ENCODE measurements around the gene IPO5.

Gene IPO5

DNA sequence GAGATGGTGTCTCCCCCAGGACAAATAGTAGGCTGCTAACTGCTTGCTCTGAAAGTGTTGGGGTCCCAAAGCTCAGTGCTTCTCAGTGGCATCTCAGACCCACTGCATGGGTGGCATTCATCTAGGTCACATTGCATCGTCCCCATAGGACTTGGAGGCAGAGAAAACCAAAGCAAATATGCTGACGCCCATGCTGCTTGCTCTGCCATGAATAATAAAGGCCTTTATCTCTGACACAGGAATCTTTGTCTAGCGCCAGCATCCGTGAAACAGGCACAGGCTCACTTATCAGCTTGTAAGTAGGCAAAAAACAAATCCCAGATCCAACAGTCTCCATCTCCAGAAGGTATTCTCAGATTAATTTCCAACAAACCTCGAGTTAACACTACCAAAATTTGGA lies 18.9 kb upstream of the IPO5 start:
- no peak overlapping the region for H3K27ac ChIP-seq (ENCODE audit: low read depth, low read length, poor library complexity, severe bottlenecking)
- no peaks in the 10 kb centered on the region for H3K4me1 ChIP-seq (ENCODE audit: insufficient read depth, low read length, severe bottlenecking)
- no peak overlapping the region for H2AFZ ChIP-seq (ENCODE audit: low read length)
- no peaks in the 10 kb centered on the region for H3K36me3 ChIP-seq (ENCODE audit: insufficient read depth, low read length)
- no peaks in the 10 kb centered on the region for H4K20me1 ChIP-seq (ENCODE audit: insufficient read depth, low read length)
- H3K9ac ChIP-seq (ENCODE audit: low read length): no peak overlapping the region
- no peak overlapping the region for H3K4me2 ChIP-seq (ENCODE audit: low read length)
- no peaks in the 10 kb centered on the region for H3K27me3 ChIP-seq (ENCODE audit: insufficient read depth, low read length)
- TF ChIP-seq EZH2 (IDR thresholded peaks at IDR 0.05; ENCODE audit: borderline replicate concordance, low read length): no peak
- TF ChIP-seq CTCF (IDR thresholded peaks at IDR 0.05; ENCODE audit: low read length): no peak
- no peaks in the 10 kb centered on the region for H3K9me2 ChIP-seq (ENCODE audit: low read depth, low read length)
- no peak overlapping the region for H3K4me3 ChIP-seq (ENCODE audit: low read depth, low read length, poor library complexity, severe bottlenecking)
- H3K9me3 ChIP-seq (ENCODE audit: low read length): no peaks in the 10 kb centered on the region
- no peaks in the 10 kb centered on the region for H3K79me2 ChIP-seq (ENCODE audit: insufficient read depth, low read length)
- H3F3A ChIP-seq (ENCODE audit: insufficient read depth, low read length): no peaks in the 10 kb centered on the region

DNA sequence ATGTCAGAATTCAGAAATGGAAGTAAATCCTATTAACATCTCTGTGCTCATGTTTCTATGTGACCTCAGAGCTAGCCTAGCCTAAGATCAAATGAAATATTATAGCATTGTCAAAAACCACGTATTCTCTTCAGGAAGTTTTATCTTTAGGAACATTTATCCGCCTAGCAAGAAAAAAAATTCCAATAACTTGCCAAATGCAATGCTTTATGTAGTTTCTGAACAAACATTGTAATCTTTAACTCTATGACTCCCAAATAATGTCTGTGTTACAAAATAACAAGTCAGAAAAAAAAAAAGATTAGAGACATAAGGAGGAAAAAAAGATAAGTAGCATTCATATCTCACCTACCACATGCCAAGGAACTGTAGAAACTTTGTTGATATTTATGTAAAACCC lies 18.4 kb upstream of the IPO5 start:
- Histone ChIP-seq H3K36me3 (ENCODE audit: insufficient read depth, low read length) (no peaks in the 10 kb centered on the region), H3K9me3 (ENCODE audit: low read length) (no peaks in the 10 kb centered on the region), H3K9me2 (ENCODE audit: low read depth, low read length) (no peaks in the 10 kb centered on the region), H3K27me3 (ENCODE audit: insufficient read depth, low read length) (no peaks in the 10 kb centered on the region), H3K4me1 (ENCODE audit: insufficient read depth, low read length, severe bottlenecking) (no peaks in the 10 kb centered on the region), H3K9ac (ENCODE audit: low read length) (no peak overlapping the region), H3K27ac (ENCODE audit: low read depth, low read length, poor library complexity, severe bottlenecking) (no peak overlapping the region), H3K4me3 (ENCODE audit: low read depth, low read length, poor library complexity, severe bottlenecking) (no peak overlapping the region), H4K20me1 (ENCODE audit: insufficient read depth, low read length) (no peaks in the 10 kb centered on the region), H3K79me2 (ENCODE audit: insufficient read depth, low read length) (no peaks in the 10 kb centered on the region), H2AFZ (ENCODE audit: low read length) (no peak overlapping the region), H3K4me2 (ENCODE audit: low read length) (no peak overlapping the region), H3F3A (ENCODE audit: insufficient read depth, low read length) (no peaks in the 10 kb centered on the region)
- TF ChIP-seq EZH2 (IDR thresholded peaks at IDR 0.05; ENCODE audit: borderline replicate concordance, low read length): no peak
- no peak for TF ChIP-seq CTCF (IDR thresholded peaks at IDR 0.05; ENCODE audit: low read length)

DNA sequence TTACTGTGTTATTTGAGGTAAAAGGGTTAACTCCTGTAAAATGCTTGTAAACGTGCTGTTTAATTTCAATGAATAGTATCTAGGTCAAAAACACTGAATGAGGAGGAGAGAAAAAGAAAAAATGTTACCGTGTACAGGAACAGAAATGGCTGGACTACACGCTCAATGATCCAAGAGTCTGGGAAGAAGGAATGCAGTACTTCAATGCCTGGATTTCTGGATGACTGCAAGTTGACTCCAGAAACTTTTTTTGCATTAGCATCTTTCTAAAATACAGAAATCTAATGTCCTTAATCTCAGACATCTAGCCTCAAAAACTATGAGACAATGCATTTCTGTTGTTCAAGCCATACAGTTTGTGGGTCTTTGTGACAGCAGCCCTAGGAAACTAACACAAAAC lies 17.4 kb upstream of the IPO5 start:
- no peaks in the 10 kb centered on the region for H3K9me3 ChIP-seq (ENCODE audit: low read length)
- TF ChIP-seq CTCF (IDR thresholded peaks at IDR 0.05; ENCODE audit: low read length) (no peak), EZH2 (IDR thresholded peaks at IDR 0.05; ENCODE audit: borderline replicate concordance, low read length) (no peak)
- H3K4me1 ChIP-seq (ENCODE audit: insufficient read depth, low read length, severe bottlenecking): no peaks in the 10 kb centered on the region
- no peaks in the 10 kb centered on the region for H3K36me3 ChIP-seq (ENCODE audit: insufficient read depth, low read length)
- no peaks in the 10 kb centered on the region for H3K79me2 ChIP-seq (ENCODE audit: insufficient read depth, low read length)
- H2AFZ ChIP-seq (ENCODE audit: low read length): no peak overlapping the region
- H3K9me2 ChIP-seq (ENCODE audit: low read depth, low read length): no peaks in the 10 kb centered on the region
- no peaks in the 10 kb centered on the region for H3F3A ChIP-seq (ENCODE audit: insufficient read depth, low read length)
- H3K4me3 ChIP-seq (ENCODE audit: low read depth, low read length, poor library complexity, severe bottlenecking): no peak overlapping the region
- no peaks in the 10 kb centered on the region for H4K20me1 ChIP-seq (ENCODE audit: insufficient read depth, low read length)
- H3K27ac ChIP-seq (ENCODE audit: low read depth, low read length, poor library complexity, severe bottlenecking): no peak overlapping the region
- H3K9ac ChIP-seq (ENCODE audit: low read length): no peak overlapping the region
- no peak overlapping the region for H3K4me2 ChIP-seq (ENCODE audit: low read length)
- H3K27me3 ChIP-seq (ENCODE audit: insufficient read depth, low read length): no peaks in the 10 kb centered on the region
